ENCODE measurements around the gene DISC1. TPM values are rescaled to one million over a fixed set of nuclear protein-coding genes. Genes with fewer than 3 reads are reported as not detected.

DISC1 gene
- total and polyA plus RNA-seq, 2 of the 13 experiments (the other 11 are each of a cell fraction or from before 2014, with no cell fraction given): 4.2 to 4.6 TPM

DNA sequence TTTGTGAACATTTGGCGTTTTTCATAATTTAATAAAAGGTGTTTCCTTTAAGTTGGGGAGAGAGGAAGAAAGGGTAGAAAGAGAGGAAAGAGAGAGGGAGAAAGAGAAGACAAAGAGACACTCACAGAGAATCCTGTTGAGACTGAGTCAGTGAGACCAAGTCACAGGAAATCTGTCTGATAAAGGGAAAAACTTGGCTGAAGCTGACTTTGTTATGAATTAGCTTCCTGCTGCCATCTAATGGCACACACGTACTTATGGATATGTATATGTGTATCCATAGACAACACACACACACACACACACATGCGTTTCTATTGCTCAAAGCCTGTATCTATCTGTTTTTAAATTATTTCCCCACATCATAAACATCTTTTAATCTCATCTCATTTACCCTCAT lies 42.5 kb upstream of the DISC1 start (continued):
- TF ChIP-seq MAZ (IDR thresholded peaks at IDR 0.05; ENCODE audit: borderline replicate concordance, low read depth, low read length) (no peak), MAZ (CRISPR knock-in tag; IDR thresholded peaks at IDR 0.05; ENCODE audit: low read depth) (no peak), ZNF605 (CRISPR knock-in tag; IDR thresholded peaks at IDR 0.05) (no peak), KAT8 (CRISPR knock-in tag; IDR thresholded peaks at IDR 0.05) (no peak), SP1 (IDR thresholded peaks at IDR 0.05) (no peak), SP1 (CRISPR knock-in tag; IDR thresholded peaks at IDR 0.05) (no peak), DNMT1 (CRISPR knock-in tag; IDR thresholded peaks at IDR 0.05) (no peak), POLR2G (IDR thresholded peaks at IDR 0.05; ENCODE audit: low read depth, low read length) (no peak), CBX2 (IDR thresholded peaks at IDR 0.05; ENCODE audit: low read depth, low read length) (no peak), CBX2 (CRISPR knock-in tag; IDR thresholded peaks at IDR 0.05; ENCODE audit: low read depth) (no peak), HOXD1 (CRISPR knock-in tag; IDR thresholded peaks at IDR 0.05) (no peak), MIXL1 (CRISPR knock-in tag; IDR thresholded peaks at IDR 0.05) (no peak), ZNF746 (CRISPR knock-in tag; IDR thresholded peaks at IDR 0.05) (no peak), HOXA3 (CRISPR knock-in tag; IDR thresholded peaks at IDR 0.05) (no peak), ZNF543 (CRISPR knock-in tag; IDR thresholded peaks at IDR 0.05) (no peak), BORCS8-MEF2B (CRISPR knock-in tag; IDR thresholded peaks at IDR 0.05) (no peak)
- TF ChIP-seq, protein P1, sequence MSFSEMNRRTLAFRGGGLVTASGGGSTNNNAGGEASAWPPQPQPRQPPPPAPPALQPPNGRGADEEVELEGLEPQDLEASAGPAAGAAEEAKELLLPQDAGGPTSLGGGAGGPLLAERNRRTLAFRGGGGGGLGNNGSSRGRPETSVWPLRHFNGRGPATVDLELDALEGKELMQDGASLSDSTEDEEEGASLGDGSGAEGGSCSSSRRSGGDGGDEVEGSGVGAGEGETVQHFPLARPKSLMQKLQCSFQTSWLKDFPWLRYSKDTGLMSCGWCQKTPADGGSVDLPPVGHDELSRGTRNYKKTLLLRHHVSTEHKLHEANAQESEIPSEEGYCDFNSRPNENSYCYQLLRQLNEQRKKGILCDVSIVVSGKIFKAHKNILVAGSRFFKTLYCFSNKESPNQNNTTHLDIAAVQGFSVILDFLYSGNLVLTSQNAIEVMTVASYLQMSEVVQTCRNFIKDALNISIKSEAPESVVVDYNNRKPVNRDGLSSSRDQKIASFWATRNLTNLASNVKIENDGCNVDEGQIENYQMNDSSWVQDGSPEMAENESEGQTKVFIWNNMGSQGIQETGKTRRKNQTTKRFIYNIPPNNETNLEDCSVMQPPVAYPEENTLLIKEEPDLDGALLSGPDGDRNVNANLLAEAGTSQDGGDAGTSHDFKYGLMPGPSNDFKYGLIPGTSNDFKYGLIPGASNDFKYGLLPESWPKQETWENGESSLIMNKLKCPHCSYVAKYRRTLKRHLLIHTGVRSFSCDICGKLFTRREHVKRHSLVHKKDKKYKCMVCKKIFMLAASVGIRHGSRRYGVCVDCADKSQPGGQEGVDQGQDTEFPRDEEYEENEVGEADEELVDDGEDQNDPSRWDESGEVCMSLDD (CRISPR knock-in tag; IDR thresholded peaks at IDR 0.05; ENCODE audit: borderline replicate concordance): no peak
- TF ChIP-seq, protein P2, sequence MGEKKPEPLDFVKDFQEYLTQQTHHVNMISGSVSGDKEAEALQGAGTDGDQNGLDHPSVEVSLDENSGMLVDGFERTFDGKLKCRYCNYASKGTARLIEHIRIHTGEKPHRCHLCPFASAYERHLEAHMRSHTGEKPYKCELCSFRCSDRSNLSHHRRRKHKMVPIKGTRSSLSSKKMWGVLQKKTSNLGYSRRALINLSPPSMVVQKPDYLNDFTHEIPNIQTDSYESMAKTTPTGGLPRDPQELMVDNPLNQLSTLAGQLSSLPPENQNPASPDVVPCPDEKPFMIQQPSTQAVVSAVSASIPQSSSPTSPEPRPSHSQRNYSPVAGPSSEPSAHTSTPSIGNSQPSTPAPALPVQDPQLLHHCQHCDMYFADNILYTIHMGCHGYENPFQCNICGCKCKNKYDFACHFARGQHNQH (CRISPR knock-in tag; IDR thresholded peaks at IDR 0.05): no peak
- TF ChIP-seq, protein P3, sequence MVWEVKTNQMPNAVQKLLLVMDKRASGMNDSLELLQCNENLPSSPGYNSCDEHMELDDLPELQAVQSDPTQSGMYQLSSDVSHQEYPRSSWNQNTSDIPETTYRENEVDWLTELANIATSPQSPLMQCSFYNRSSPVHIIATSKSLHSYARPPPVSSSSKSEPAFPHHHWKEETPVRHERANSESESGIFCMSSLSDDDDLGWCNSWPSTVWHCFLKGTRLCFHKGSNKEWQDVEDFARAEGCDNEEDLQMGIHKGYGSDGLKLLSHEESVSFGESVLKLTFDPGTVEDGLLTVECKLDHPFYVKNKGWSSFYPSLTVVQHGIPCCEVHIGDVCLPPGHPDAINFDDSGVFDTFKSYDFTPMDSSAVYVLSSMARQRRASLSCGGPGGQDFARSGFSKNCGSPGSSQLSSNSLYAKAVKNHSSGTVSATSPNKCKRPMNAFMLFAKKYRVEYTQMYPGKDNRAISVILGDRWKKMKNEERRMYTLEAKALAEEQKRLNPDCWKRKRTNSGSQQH (CRISPR knock-in tag; IDR thresholded peaks at IDR 0.05; ENCODE audit: low read depth): no peak
